Natural killer cell (primary cell): Measurements from ENCODE around the gene POLA1. TPM values are rescaled to one million over a fixed set of nuclear protein-coding genes. Genes with fewer than 3 reads are reported as not detected.

ENCODE experiments used
- ATAC-seq, 3 donors: fragments of 150-1000 bp in 2 of 3; fragments of 200-7000 bp in 1 of 3; cut with Tn5 transposase; 1 replicate in 1 of 3; 2 replicates in 2 of 3; pipeline ENCODE4 v1.10.0; 2021; ENCODE audit warnings: mild to moderate bottlenecking in 2 of 3, moderate library complexity in 2 of 3
- DNase-seq, 2 donors: peaks; one replicate each; pipeline versions ENCODE4 v3.0.0 to v3.0.0-alpha.2; 2013 to 2021; ENCODE audit warnings: mixed read lengths in 1 of 2
- H3K27ac ChIP-seq: one replicate; pipeline ENCODE4 v1.5.1; 2013; ENCODE audit warnings: mild to moderate bottlenecking, low read length
- H3K27me3 ChIP-seq: one replicate; pipeline ENCODE4 v1.6.1; 2013; ENCODE audit warnings: low read length; ENCODE audit not compliant: control insufficient read depth, insufficient read depth
- H3K36me3 ChIP-seq: one replicate; pipeline ENCODE4 v1.6.1; 2013; ENCODE audit warnings: low read length; ENCODE audit not compliant: control insufficient read depth, insufficient read depth
- H3K4me1 ChIP-seq: one replicate; pipeline ENCODE4 v1.6.1; 2013; ENCODE audit warnings: low read length; ENCODE audit not compliant: control insufficient read depth, insufficient read depth
- H3K4me3 ChIP-seq: one replicate; pipeline ENCODE4 v1.5.1; 2013; ENCODE audit warnings: low read length
- H3K9me3 ChIP-seq: one replicate; pipeline ENCODE4 v1.6.1; 2013; ENCODE audit warnings: low read length; ENCODE audit not compliant: control insufficient read depth, insufficient read depth
- H3K27ac Mint-ChIP-seq, 2 donors: one replicate each; pipeline ENCODE4 v1.8.0; 2022; ENCODE audit warnings: mild to moderate bottlenecking in 2 of 2, mixed read lengths in 2 of 2, moderate library complexity in 1 of 2
- H3K27me3 Mint-ChIP-seq, 2 donors: one replicate each; pipeline ENCODE4 v1.8.0; 2022; ENCODE audit warnings: low read depth in 2 of 2, mixed read lengths in 2 of 2
- H3K36me3 Mint-ChIP-seq: one replicate; pipeline ENCODE4 v1.8.0; 2022; ENCODE audit warnings: mixed read lengths
- H3K4me1 Mint-ChIP-seq, 2 donors: one replicate each; pipeline ENCODE4 v1.8.0; 2022; ENCODE audit warnings: mixed read lengths in 2 of 2
- H3K4me3 Mint-ChIP-seq: one replicate; pipeline ENCODE4 v1.8.0; 2022; ENCODE audit warnings: mild to moderate bottlenecking, moderate library complexity, mixed read lengths
- H3K9me3 Mint-ChIP-seq, 2 donors: one replicate each; pipeline ENCODE4 v1.8.0; 2022; ENCODE audit warnings: mixed read lengths in 2 of 2
- CTCF ChIP-seq: fragments of 200-600 bp; IDR thresholded peaks from one replicate; pipeline ENCODE4 v1.8.0; 2022; ENCODE audit warnings: antibody characterized with exemption
- WGBS: methylation state at CpG from one replicate; pipeline ENCODE4 v1.1.7; 2013; ENCODE audit warnings: missing lambda C conversion rate; ENCODE audit not compliant: insufficient coverage; 5-methylcytosine and 5-hydroxymethylcytosine counted together
- intact Hi-C: fragments of 100-400 bp; cut with micrococcal nuclease; formaldehyde crosslinking; loops from one replicate; pipeline ENCODE4 v1.14.2; 2022
- total RNA-seq, 4 donors: library from RNA; stranded (reverse); fragments of 120-200 nt in 1 of 4; gene quantifications; one replicate each; pipeline versions ENCODE4 v1.2.3 to v1.2.4, GENCODE V29; 2013 to 2022

Gene POLA1
- total RNA-seq, 3 donors from 2014 or later (not counting 1 experiment from before 2014, with no cell fraction given) = 11.1 to 12.6 (median 11.3) TPM

DNA sequence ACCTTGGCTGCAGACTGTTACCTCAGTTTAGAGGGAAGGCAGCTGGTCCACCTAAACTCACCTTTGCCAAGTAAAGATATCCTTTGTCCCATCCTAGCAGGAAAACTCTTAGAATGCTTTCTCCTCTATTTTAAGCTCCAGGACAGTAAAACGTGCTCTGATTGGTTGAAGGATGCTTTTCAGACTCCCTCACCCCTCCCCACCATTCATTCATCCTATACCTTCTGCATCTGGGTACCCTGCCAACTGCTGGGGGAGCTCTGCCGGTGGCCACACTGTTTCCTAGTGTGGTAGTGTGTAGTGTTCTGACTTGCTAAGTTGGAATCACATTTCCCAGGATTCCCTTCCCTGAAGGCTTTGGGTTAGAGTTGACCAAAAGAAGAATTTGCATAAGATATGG, 20.3 kb upstream of the POLA1 start:
- Mint-ChIP-seq H3K4me3 (no peak overlapping the region), H3K36me3 (no peaks in the 10 kb centered on the region), H3K27ac (no peak overlapping the region), H3K27me3 (peaks cover 5 to 10% of the 10 kb centered on the region in 2 donors), H3K9me3 (no peaks in the 10 kb centered on the region), H3K4me1 (no peaks in the 10 kb centered on the region)
- TF ChIP-seq CTCF = no peak
- ATAC-seq (no peak), DNase-seq (no peak)
- intact Hi-C loops = no loop called here
- 50% methylated on average over 2 of the region's 2 CpGs for WGBS
- Histone ChIP-seq H3K9me3 (no peaks in the 10 kb centered on the region), H3K4me3 (no peak overlapping the region), H3K27ac (no peak overlapping the region), H3K27me3 (peaks cover 2% of the 10 kb centered on the region), H3K4me1 (no peaks in the 10 kb centered on the region), H3K36me3 (no peaks in the 10 kb centered on the region)

DNA sequence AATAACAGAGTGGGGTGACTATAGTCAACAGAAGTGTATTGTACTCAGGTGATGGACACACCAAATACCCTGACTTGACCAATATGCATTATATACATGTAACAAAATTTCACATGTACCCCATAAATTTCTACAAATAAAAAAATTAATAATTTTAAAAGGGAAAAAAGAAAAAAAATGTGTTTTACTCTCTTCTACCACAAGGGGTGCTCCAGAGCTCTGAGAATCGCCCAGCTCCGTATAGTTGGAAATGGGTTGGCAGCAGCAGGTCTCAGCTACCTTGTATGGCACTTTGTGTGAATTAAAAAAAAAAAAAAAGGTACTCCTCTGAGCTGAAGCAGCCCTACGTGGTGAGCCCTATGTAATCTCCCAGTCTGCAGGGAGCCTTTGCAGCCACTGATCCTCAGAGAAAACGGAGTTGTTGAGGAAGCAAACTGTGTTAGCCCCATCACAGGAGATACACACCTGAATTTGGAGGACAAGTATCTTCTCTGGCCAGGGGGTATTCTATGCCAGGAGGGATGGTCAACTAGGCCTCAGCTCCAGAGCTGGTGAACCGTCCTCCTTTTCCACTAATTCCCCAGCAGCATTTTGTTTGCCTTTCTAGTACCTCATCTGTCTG, 17.2 kb upstream of the POLA1 start:
- peak; percentile 60 for TF ChIP-seq CTCF
- Mint-ChIP-seq H3K27ac (no peak overlapping the region), H3K36me3 (no peaks in the 10 kb centered on the region), H3K9me3 (no peaks in the 10 kb centered on the region), H3K4me3 (no peak overlapping the region), H3K4me1 (no peaks in the 10 kb centered on the region), H3K27me3 (peaks cover 9 to 27% of the 10 kb centered on the region in 2 donors)
- no peak overlapping the region for H3K4me3 ChIP-seq
- H3K36me3 ChIP-seq = no peaks in the 10 kb centered on the region
- no peak overlapping the region for H3K27ac ChIP-seq
- DNase-seq (peak in 1 of 2 donors; percentile 46), ATAC-seq (peak in 2 of 3 donors; percentile 60 to 69)
- intact Hi-C loops = no loop called here
- WGBS = 52% methylated on average over 2 of the region's 5 CpGs
- H3K27me3 ChIP-seq = peaks cover 2% of the 10 kb centered on the region
- H3K4me1 ChIP-seq = no peaks in the 10 kb centered on the region
- H3K9me3 ChIP-seq = no peaks in the 10 kb centered on the region

GRCh38 chrX:24682739-24683432, 10.8 kb upstream of the POLA1 start:
- TF ChIP-seq CTCF = no peak
- Mint-ChIP-seq H3K4me3 (no peak overlapping the region), H3K9me3 (no peaks in the 10 kb centered on the region)

More at GRCh38 chrX:24682739-24683432, 10.8 kb upstream of the POLA1 start:
- Histone ChIP-seq H3K27me3 (no peaks in the 10 kb centered on the region), H3K27ac (no peak overlapping the region), H3K4me3 (no peak overlapping the region), H3K9me3 (no peaks in the 10 kb centered on the region), H3K36me3 (no peaks in the 10 kb centered on the region), H3K4me1 (no peaks in the 10 kb centered on the region)
- Mint-ChIP-seq H3K27me3 (peaks cover 18 to 33% of the 10 kb centered on the region in 2 donors), H3K4me1 (no peaks in the 10 kb centered on the region), H3K27ac (no peak overlapping the region), H3K36me3 (no peaks in the 10 kb centered on the region)
- DNase-seq = no peak
- intact Hi-C loops = no loop called here
- no peak for ATAC-seq
- 84% methylated on average over 5 of the region's 7 CpGs for WGBS
